LNCAP (cell line): Measurements from ENCODE around the gene DPP6.

Experiments
- TF ChIP-seq, protein P1 (sequence below): fragments of 450-650 bp; IDR thresholded peaks from 2 replicates; pipeline ENCODE4 v1.5.1; 2017; ENCODE audit warnings: mild to moderate bottlenecking

DPP6 gene

DNA sequence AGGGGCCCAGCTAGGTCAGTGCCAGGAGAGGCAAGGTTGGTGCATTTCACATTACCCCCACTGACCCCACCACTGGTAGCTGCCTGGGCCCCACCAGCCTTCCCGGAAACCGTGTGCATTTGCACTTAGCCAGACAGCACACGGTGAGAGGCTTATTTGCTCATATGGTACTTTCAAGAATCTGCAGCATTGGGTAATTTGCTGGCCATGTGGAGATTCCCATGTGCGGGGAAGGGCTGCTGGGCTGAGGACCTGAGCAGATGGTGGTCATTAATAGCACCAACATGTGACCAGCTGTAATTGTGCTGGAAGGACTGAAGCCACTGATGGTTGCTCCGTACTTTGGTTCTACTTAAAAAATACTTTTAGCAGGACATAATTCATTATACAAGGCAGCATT, 323.8 kb downstream of the DPP6 start:
- TF ChIP-seq, protein P1, sequence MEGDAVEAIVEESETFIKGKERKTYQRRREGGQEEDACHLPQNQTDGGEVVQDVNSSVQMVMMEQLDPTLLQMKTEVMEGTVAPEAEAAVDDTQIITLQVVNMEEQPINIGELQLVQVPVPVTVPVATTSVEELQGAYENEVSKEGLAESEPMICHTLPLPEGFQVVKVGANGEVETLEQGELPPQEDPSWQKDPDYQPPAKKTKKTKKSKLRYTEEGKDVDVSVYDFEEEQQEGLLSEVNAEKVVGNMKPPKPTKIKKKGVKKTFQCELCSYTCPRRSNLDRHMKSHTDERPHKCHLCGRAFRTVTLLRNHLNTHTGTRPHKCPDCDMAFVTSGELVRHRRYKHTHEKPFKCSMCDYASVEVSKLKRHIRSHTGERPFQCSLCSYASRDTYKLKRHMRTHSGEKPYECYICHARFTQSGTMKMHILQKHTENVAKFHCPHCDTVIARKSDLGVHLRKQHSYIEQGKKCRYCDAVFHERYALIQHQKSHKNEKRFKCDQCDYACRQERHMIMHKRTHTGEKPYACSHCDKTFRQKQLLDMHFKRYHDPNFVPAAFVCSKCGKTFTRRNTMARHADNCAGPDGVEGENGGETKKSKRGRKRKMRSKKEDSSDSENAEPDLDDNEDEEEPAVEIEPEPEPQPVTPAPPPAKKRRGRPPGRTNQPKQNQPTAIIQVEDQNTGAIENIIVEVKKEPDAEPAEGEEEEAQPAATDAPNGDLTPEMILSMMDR, result no peak

DNA sequence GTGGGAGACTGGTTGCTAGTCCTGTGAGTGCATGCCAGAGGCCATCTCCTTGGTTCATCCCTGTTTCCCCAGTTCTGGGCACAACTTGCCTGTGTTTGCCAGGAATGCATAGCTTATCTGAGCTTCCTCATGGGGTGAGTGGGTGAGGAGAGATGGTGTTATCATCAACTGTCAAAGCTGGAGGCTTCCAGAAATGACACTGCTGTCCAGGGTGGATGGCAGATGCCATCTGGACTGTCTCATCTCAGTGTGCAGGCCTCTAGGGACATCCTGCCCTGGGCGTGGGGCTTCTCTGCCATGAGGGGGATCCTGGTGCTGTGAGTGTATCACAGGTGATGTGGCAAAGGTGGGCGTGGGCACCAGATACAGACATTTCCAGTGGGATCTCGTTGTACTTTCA, 328.6 kb downstream of the DPP6 start:
- TF ChIP-seq, protein P1, result no peak

DNA sequence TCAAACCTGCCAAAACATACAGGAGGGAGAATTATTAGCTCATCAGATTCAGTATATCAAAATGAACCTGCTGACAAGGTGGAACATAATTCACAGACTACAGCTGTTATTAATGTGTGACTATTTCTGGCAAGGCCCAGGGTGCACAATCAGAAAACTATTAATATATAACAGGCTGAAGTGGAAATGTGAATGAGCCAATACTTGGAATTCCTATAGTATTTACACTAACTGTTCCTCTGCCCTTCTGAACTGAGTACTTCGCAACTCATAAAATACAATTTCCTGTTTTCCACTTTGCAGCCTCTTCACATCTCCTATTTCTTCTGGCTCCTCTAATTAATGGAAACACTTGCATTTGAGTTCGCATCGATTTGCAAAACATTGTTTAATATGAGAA, 330.8 kb downstream of the DPP6 start:
- TF ChIP-seq, protein P1, result no peak

DNA sequence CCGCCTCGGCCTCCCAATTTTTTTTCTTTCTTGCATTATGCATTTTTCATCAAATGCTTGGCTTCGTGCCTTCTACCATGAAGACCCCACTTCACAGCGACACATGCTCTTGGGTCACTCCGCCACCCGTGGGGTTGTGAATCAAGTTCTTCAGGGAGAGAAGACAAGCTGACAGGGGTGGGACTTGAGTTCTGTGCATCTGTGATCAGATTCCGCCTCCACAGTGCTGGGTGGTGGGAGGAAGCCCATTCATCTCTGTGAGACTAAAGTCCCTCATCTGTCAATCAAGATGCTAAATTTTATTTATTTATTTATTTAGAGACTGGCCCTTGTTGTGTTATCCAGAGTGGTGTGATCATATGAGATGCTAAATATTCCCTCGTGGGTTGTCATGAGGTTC, 333.0 kb downstream of the DPP6 start:
- TF ChIP-seq, protein P1, result no peak

DNA sequence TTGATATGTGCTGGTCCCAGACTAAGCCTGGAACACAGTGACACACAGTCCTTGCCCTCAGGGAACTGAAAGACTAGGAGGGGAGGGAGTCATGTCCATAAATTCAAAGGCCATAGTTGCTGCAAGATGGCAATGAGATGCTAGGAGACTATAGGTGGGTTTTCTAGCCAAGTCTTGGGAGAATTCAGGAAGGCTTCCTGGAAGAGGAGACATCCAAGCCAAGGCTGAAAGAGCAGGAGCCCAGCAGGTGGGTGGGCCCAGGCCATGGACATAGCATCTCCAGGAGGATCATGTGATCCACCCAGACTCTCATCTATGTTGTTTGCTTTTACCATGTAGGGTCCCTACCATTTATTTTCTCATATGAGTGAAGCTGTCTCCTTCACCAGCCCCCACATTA, 335.1 kb downstream of the DPP6 start:
- TF ChIP-seq, protein P1, result no peak

DNA sequence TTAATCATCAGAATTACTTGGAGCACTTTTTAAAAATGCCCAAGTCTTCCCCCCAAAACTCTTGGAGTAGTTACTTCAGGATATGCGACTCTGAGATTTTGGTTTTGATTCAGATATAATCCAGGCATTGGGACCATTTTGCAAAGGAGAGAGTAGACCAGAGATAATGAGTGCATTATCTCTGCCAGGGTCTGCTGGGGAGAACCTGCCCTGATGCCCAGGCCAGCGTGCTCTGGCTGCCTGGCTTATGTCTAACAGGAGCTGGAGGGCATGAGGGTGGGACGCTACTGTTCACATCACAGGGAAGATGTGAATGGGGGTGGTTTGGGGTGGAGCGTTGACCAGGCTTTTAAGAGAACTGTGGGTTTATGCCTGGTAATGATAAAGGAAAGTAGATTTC, 336.2 kb downstream of the DPP6 start:
- TF ChIP-seq, protein P1, result no peak

DNA sequence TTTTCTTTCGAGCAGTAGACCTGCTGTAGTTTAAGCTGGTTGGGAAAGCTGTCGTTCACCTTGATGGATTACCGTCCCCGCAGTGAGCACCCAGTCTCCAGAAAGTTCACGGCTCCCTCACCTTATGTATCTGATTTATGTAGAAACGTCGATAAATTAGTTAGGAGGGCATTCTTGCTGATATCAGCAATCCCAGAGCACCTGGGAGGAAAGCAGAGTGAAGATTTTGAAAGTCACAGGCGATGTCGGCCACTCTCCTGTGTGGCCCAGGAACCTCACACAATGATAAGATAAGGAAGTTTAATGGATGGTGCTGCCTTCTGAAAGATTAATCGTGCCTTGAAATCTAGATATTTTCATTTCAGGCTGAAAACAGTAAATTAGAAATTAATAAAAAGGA, 336.8 kb downstream of the DPP6 start:
- TF ChIP-seq, protein P1, result no peak

DNA sequence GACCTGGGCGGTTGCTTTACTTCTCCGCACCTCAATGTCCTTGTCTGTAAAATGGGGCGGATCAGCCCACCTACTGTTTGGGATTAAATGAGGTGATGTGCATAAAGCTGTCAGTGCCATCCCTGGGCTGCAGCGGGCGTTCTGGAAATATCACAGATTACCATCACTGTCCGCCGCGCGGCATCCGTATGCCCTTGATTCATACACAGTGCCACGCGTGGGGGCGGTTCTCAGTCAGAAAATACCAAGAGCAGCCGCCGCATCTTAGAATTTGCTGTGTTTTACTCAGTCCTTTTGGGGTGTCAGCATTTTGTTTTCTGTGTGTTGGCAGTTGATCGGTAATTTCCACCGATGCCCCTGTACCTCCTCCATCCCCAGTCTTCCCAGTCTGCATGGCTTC, 338.8 kb downstream of the DPP6 start:
- TF ChIP-seq, protein P1, result no peak
